ENCODE measurements around the gene SPIRE2. TPM values are rescaled to one million over a fixed set of nuclear protein-coding genes. Genes with fewer than 3 reads are reported as not detected.
A peak's percentile ranks its signal among the peaks of the same experiment; 100 is the strongest.

SPIRE2 gene
- total and polyA plus RNA-seq, 4 donors: 0.62 to 2.3 (median 1.8) TPM

DNA sequence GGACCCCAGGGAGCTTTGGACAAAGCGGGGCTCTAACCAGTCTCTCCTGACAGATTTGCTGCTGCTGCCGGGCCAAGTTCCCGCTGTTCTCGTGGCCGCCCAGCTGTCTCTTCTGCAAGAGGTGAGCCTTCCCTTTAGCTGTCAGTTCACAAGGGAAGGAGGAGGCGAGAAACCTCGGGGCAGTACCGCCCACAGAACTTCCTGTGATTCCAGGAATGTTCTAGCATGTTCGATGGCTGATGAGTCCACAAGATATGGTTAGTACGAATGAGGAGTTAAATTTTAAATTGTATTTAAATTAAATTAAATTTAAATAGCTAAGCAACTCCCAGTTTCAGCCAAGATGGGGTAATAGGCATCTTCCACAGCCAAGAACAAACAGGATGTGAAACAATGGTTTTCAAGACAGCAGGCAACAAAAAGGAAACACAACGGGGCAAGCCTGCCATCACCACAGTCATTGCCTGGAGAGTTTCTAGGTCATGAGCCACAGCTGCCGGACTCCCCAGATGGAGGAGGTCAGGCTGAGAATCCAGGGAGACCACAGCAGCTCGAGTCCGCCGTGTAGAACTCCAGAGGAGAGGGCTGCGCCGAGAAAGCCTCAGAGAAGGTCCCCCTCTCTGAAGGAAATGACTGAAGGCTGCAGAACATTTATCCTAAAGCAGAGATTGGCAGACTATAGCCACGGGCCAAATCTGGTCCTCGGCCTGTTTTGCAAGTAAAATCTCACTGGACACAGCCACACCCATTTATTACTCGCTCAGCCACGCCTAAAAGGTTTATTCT is 35.7 kb downstream of the SPIRE2 start:
- ATAC-seq (ENCODE audit: low FRiP score): no peak
- Histone ChIP-seq H3K27me3 (ENCODE audit: control insufficient read depth in 1 of 2, insufficient read depth in 2 of 2, low read length in 1 of 2) (no peaks in the 10 kb centered on the region), H3K9me3 (ENCODE audit: control insufficient read depth, low read length) (peaks cover 2% of the 10 kb centered on the region), H3K4me3 (ENCODE audit: low read length in 2 of 2) (no peak overlapping the region), H3K27ac (ENCODE audit: low read depth in 1 of 2, low read length in 2 of 2) (no peak overlapping the region), H3K4me1 (ENCODE audit: control insufficient read depth in 1 of 2, insufficient read depth in 2 of 2, low read length in 2 of 2) (no peaks in the 10 kb centered on the region), H3K36me3 (ENCODE audit: control insufficient read depth in 1 of 2, insufficient read depth in 2 of 2, low read length in 1 of 2) (no peaks in the 10 kb centered on the region)
- WGBS, 2 donors: 73 to 74% methylated on average over 21 of the region's 21 CpGs
- intact Hi-C loops (cut with DNase I): loop anchor here (5.0 kb wide), 2 partner anchors 112 to 162 kb away; partner anchors contain the start of gene SPATA2L (in 1 of the 2)
- no peak for DNase-seq

- H3K4me3 ChIP-seq (ENCODE audit: low read length in 2 of 2): no peak overlapping the region
- H3K27me3 ChIP-seq (ENCODE audit: control insufficient read depth in 1 of 2, insufficient read depth in 2 of 2, low read length in 1 of 2): no peaks in the 10 kb centered on the region
- peaks cover 2% of the 10 kb centered on the region for H3K9me3 ChIP-seq (ENCODE audit: control insufficient read depth, low read length)
- no peaks in the 10 kb centered on the region for H3K36me3 ChIP-seq (ENCODE audit: control insufficient read depth in 1 of 2, insufficient read depth in 2 of 2, low read length in 1 of 2)
- H3K27ac ChIP-seq (ENCODE audit: low read depth in 1 of 2, low read length in 2 of 2): no peak overlapping the region
- ATAC-seq (ENCODE audit: low FRiP score): no peak
- H3K4me1 ChIP-seq (ENCODE audit: control insufficient read depth in 1 of 2, insufficient read depth in 2 of 2, low read length in 2 of 2): no peaks in the 10 kb centered on the region
- DNase-seq: no peak
- 66 to 68% methylated on average over 5 of the region's 5 CpGs for WGBS, 2 donors
- intact Hi-C loops (cut with DNase I): loop anchor here (5.0 kb wide), 2 partner anchors 112 to 162 kb away; partner anchors contain the start of gene SPATA2L (in 1 of the 2)
Observed at GRCh38 chr16:89864527-89864820, 36.2 kb downstream of the SPIRE2 start.

- H3K27me3 ChIP-seq (ENCODE audit: control insufficient read depth in 1 of 2, insufficient read depth in 2 of 2, low read length in 1 of 2): no peaks in the 10 kb centered on the region
- H3K36me3 ChIP-seq (ENCODE audit: control insufficient read depth in 1 of 2, insufficient read depth in 2 of 2, low read length in 1 of 2): no peaks in the 10 kb centered on the region
- intact Hi-C loops (cut with DNase I): no loop called here
- H3K9me3 ChIP-seq (ENCODE audit: control insufficient read depth, low read length): peaks cover 2% of the 10 kb centered on the region
- no peak for DNase-seq
- no peak overlapping the region for H3K4me3 ChIP-seq (ENCODE audit: low read length in 2 of 2)
- no peaks in the 10 kb centered on the region for H3K4me1 ChIP-seq (ENCODE audit: control insufficient read depth in 1 of 2, insufficient read depth in 2 of 2, low read length in 2 of 2)
- WGBS, 2 donors: 94 to 95% methylated on average over 5 of the region's 5 CpGs
- ATAC-seq (ENCODE audit: low FRiP score): no peak
- no peak overlapping the region for H3K27ac ChIP-seq (ENCODE audit: low read depth in 1 of 2, low read length in 2 of 2)
Observed at GRCh38 chr16:89867918-89868317, 39.6 kb downstream of the SPIRE2 start.

GRCh38 chr16:89869911-89870310 is 41.6 kb downstream of the SPIRE2 start:
- H3K4me3 ChIP-seq (ENCODE audit: low read length in 2 of 2): no peak overlapping the region
- no peaks in the 10 kb centered on the region for H3K4me1 ChIP-seq (ENCODE audit: control insufficient read depth in 1 of 2, insufficient read depth in 2 of 2, low read length in 2 of 2)
- ATAC-seq (ENCODE audit: low FRiP score) (no peak), DNase-seq (no peak)
- peaks cover 2% of the 10 kb centered on the region for H3K9me3 ChIP-seq (ENCODE audit: control insufficient read depth, low read length)
- WGBS, 2 donors: 95% methylated on average over 12 of the region's 12 CpGs
- intact Hi-C loops (cut with DNase I): loop anchor here (5.0 to 10.0 kb wide), 4 partner anchors 43 to 168 kb away; partner anchors contain the start of genes DBNDD1 (in 1 of the 2), SPATA2L (in 1 of the 2) and SPIRE2 (in 1 of the 2)
- no peak overlapping the region for H3K27ac ChIP-seq (ENCODE audit: low read depth in 1 of 2, low read length in 2 of 2)
- no peaks in the 10 kb centered on the region for H3K36me3 ChIP-seq (ENCODE audit: control insufficient read depth in 1 of 2, insufficient read depth in 2 of 2, low read length in 1 of 2)
- no peaks in the 10 kb centered on the region for H3K27me3 ChIP-seq (ENCODE audit: control insufficient read depth in 1 of 2, insufficient read depth in 2 of 2, low read length in 1 of 2)

- intact Hi-C loops (cut with DNase I): loop anchor here (5.0 to 10.0 kb wide), 4 partner anchors 43 to 168 kb away; partner anchors contain the start of genes DBNDD1 (in 1 of the 2), SPATA2L (in 1 of the 2) and SPIRE2 (in 1 of the 2)
- no peaks in the 10 kb centered on the region for H3K4me1 ChIP-seq (ENCODE audit: control insufficient read depth in 1 of 2, insufficient read depth in 2 of 2, low read length in 2 of 2)
- DNase-seq: no peak
- ATAC-seq (ENCODE audit: low FRiP score): no peak
- H3K9me3 ChIP-seq (ENCODE audit: control insufficient read depth, low read length): peaks cover 2% of the 10 kb centered on the region
- no peak overlapping the region for H3K27ac ChIP-seq (ENCODE audit: low read depth in 1 of 2, low read length in 2 of 2)
- H3K27me3 ChIP-seq (ENCODE audit: control insufficient read depth in 1 of 2, insufficient read depth in 2 of 2, low read length in 1 of 2): no peaks in the 10 kb centered on the region
- no peaks in the 10 kb centered on the region for H3K36me3 ChIP-seq (ENCODE audit: control insufficient read depth in 1 of 2, insufficient read depth in 2 of 2, low read length in 1 of 2)
- H3K4me3 ChIP-seq (ENCODE audit: low read length in 2 of 2): no peak overlapping the region
- 91 to 95% methylated on average over 6 of the region's 6 CpGs for WGBS, 2 donors
Observed at GRCh38 chr16:89870440-89870839, 42.2 kb downstream of the SPIRE2 start.

GRCh38 chr16:89871895-89872294 is 43.6 kb downstream of the SPIRE2 start:
- Histone ChIP-seq H3K36me3 (ENCODE audit: control insufficient read depth in 1 of 2, insufficient read depth in 2 of 2, low read length in 1 of 2) (no peaks in the 10 kb centered on the region), H3K4me3 (ENCODE audit: low read length in 2 of 2) (no peak overlapping the region), H3K27ac (ENCODE audit: low read depth in 1 of 2, low read length in 2 of 2) (no peak overlapping the region), H3K4me1 (ENCODE audit: control insufficient read depth in 1 of 2, insufficient read depth in 2 of 2, low read length in 2 of 2) (no peaks in the 10 kb centered on the region), H3K9me3 (ENCODE audit: control insufficient read depth, low read length) (peaks cover 2% of the 10 kb centered on the region), H3K27me3 (ENCODE audit: control insufficient read depth in 1 of 2, insufficient read depth in 2 of 2, low read length in 1 of 2) (no peaks in the 10 kb centered on the region)
- no peak for DNase-seq
- 85 to 92% methylated on average over 9 of the region's 9 CpGs for WGBS, 2 donors
- intact Hi-C loops (cut with DNase I): loop anchor here (5.0 to 10.0 kb wide), 4 partner anchors 45 to 170 kb away; partner anchors contain the start of genes DBNDD1 (in 1 of the 2), SPATA2L (in 1 of the 2) and SPIRE2 (in 1 of the 2)
- ATAC-seq (ENCODE audit: low FRiP score): no peak

- no peaks in the 10 kb centered on the region for H3K27me3 ChIP-seq (ENCODE audit: control insufficient read depth in 1 of 2, insufficient read depth in 2 of 2, low read length in 1 of 2)
- no peaks in the 10 kb centered on the region for H3K36me3 ChIP-seq (ENCODE audit: control insufficient read depth in 1 of 2, insufficient read depth in 2 of 2, low read length in 1 of 2)
- peak; percentile 87 for ATAC-seq (ENCODE audit: low FRiP score)
- WGBS, 2 donors: 1% methylated on average over 64 to 104 of the region's 104 CpGs
- intact Hi-C loops (cut with DNase I): loop anchor here (5.0 to 10.0 kb wide), 4 partner anchors 46 to 171 kb away; partner anchors contain the start of genes DBNDD1 (in 1 of the 2), SPATA2L (in 1 of the 2) and SPIRE2 (in 1 of the 2)
- H3K27ac ChIP-seq (ENCODE audit: low read depth in 1 of 2, low read length in 2 of 2): peak within 1 kb of the TSS; percentile 52 to 99
- no peaks in the 10 kb centered on the region for H3K4me1 ChIP-seq (ENCODE audit: control insufficient read depth in 1 of 2, insufficient read depth in 2 of 2, low read length in 2 of 2)
- H3K9me3 ChIP-seq (ENCODE audit: control insufficient read depth, low read length): no peaks in the 10 kb centered on the region
- peak within 1 kb of the TSS; percentile 48 to 82 for H3K4me3 ChIP-seq (ENCODE audit: low read length in 2 of 2)
- peak; percentile 87 to 95 for DNase-seq
Observed at GRCh38 chr16:89873109-89873971, 45.1 kb downstream of the SPIRE2 start, which contains the start of gene TCF25. TSS of gene TCF25 (plus strand) at chr16:89873592. CDS start at chr16:89873668, 76 bp downstream.

DNA sequence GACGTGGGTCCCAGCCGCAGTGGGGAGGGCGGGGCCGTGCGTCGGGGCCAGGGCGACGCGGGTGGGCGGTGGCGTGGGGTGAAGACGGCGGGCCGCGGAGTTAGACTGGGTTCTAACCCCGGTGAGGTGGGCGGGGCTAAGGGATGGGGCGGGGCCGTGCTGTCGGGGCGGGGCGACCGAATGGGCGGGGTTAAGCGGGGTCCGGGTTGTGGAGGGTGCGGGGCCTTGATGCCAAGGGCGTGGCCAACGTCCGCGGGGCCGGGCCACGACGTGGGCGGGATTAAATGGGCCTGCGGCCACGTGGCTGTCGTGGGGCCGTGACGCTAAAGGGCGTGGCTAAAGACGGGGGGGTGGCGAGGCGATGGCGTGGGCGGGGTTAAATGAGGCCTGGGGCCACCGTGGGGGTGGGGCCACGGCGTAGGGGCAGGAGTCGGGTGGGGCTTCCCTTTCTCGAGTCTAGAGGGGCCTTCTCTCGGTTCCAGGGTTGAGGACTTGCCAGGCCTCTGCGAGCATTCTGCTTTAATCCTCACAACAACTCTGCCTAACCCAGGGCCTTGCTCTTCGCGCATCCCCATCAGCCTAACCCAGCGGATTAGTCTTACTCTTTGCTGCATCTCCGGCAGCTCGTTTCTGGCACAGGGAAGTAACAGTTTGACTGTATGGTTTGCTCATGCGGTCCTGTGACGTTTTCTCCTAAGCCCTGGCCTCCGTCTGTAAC is 45.9 kb downstream of the SPIRE2 start:
- Histone ChIP-seq H3K4me3 (ENCODE audit: low read length in 2 of 2) (peak overlapping the region; percentile 36 to 82), H3K36me3 (ENCODE audit: control insufficient read depth in 1 of 2, insufficient read depth in 2 of 2, low read length in 1 of 2) (no peaks in the 10 kb centered on the region), H3K9me3 (ENCODE audit: control insufficient read depth, low read length) (no peaks in the 10 kb centered on the region), H3K27ac (ENCODE audit: low read depth in 1 of 2, low read length in 2 of 2) (peak overlapping the region; percentile 52 to 99), H3K4me1 (ENCODE audit: control insufficient read depth in 1 of 2, insufficient read depth in 2 of 2, low read length in 2 of 2) (no peaks in the 10 kb centered on the region), H3K27me3 (ENCODE audit: control insufficient read depth in 1 of 2, insufficient read depth in 2 of 2, low read length in 1 of 2) (no peaks in the 10 kb centered on the region)
- DNase-seq: peak; percentile 97 to 99
- ATAC-seq (ENCODE audit: low FRiP score): peak; percentile 96
- intact Hi-C loops (cut with DNase I): loop anchor here (5.0 to 10.0 kb wide), 4 partner anchors 47 to 172 kb away; partner anchors contain the start of genes DBNDD1 (in 1 of the 2), SPATA2L (in 1 of the 2) and SPIRE2 (in 1 of the 2)
- WGBS, 2 donors: 3% methylated on average over 39 to 61 of the region's 61 CpGs
